ENCODE data around the gene ZNF771.

GRCh38 chr16:30367349-30368009 is 39.9 kb upstream of the ZNF771 start:
- TF ChIP-seq REST (IDR thresholded peaks at IDR 0.05; ENCODE audit: insufficient read depth in 1 of 2, low read depth in 2 of 2, low read length in 2 of 2): no peak
- TF ChIP-seq POLR2AphosphoS5 (IDR thresholded peaks at IDR 0.05; ENCODE audit: low read depth, low read length): no peak
